ENCODE results near the gene ZKSCAN8.

Gene ZKSCAN8

DNA sequence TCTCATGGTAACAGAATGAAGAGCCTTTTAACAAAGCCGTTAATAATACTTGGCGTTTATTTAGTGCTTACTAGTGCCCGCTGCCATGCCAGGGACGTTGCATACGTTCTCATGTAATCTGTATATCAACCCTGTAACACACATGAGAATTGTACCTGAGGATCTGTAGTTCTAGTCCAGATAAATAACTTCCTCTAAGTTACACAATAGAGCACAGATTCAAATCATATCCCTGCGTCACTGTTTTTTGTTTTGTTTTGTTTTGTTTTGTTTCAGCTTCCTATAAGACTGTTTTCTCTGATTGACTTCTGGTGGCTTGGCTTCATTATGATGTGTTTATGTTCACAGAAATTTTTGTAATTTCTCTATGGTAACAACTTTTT, 16.7 kb upstream of the ZKSCAN8 start:
- no peak for DNase-seq (ENCODE audit: low spot score in 2 of 2)
- no peaks in the 10 kb centered on the region for H3K27me3 ChIP-seq (ENCODE audit: low read depth)
- H3K4me3 ChIP-seq, result peak overlapping the region; percentile 66
- H3K9me3 ChIP-seq, result no peaks in the 10 kb centered on the region
- in situ Hi-C loops (cut with MboI; ENCODE audit: low sequenced_read_pairs), result loop anchor here (25.0 kb wide), 1 partner anchor 137 kb away; the partner anchor contains the start of genes NKAPL, ZKSCAN4 and ZSCAN26
- peaks cover 11% of the 10 kb centered on the region for H3K4me1 ChIP-seq
- H3K36me3 ChIP-seq (replicated peaks), result peaks cover 34% of the 10 kb centered on the region

DNA sequence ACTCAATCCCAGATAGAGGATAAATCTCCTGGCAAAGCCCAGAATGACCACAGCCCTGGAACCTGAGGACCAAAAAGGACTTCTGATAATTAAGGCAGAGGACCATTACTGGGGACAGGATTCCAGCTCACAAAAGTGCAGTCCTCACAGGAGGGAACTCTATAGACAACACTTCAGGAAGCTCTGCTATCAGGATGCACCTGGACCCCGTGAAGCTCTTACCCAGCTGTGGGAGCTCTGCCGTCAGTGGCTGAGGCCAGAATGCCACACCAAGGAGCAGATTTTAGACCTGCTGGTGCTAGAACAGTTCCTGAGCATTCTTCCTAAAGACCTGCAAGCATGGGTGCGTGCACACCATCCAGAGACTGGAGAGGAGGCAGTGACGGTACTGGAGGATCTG, 16.3 kb upstream of the ZKSCAN8 start:
- DNase-seq (ENCODE audit: low spot score in 2 of 2), result no peak
- in situ Hi-C loops (cut with MboI; ENCODE audit: low sequenced_read_pairs), result loop anchor here (25.0 kb wide), 1 partner anchor 137 kb away; the partner anchor contains the start of genes NKAPL, ZKSCAN4 and ZSCAN26
- H3K36me3 ChIP-seq (replicated peaks), result peaks cover 35% of the 10 kb centered on the region
- H3K9me3 ChIP-seq, result no peaks in the 10 kb centered on the region
- H3K27me3 ChIP-seq (ENCODE audit: low read depth), result no peaks in the 10 kb centered on the region
- peak overlapping the region; percentile 66; the same call in 1 of the 2 replicates for H3K4me3 ChIP-seq
- H3K4me1 ChIP-seq, result peaks cover 11% of the 10 kb centered on the region

DNA sequence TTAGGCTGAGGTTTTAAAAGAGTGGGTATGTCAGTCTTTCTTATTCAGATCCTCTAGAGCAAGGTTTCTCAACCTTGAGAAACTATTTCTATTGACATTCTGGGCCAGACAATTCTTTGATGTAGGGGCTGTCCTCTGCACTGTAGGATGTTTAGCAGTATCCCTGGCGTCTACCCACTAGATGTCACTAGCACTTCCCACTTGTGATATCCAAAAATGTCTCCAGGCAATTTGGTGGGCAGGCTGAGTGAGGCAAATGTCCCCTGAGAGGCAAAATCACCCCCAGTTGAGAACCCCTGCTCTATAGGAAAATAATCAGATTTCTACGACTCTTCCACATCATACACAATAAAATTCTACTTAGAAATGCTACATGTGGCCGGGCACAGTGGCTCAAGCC, 7.7 kb upstream of the ZKSCAN8 start:
- Histone ChIP-seq H3K4me3 (no peak overlapping the region), H3K9me3 (no peaks in the 10 kb centered on the region), H3K4me1 (peaks cover 12% of the 10 kb centered on the region), H3K36me3 (replicated peaks) (peaks cover 13% of the 10 kb centered on the region), H3K27me3 (ENCODE audit: low read depth) (no peaks in the 10 kb centered on the region)
- in situ Hi-C loops (cut with MboI; ENCODE audit: low sequenced_read_pairs), result loop anchor here (10.0 to 25.0 kb wide), 2 partner anchors 128 to 221 kb away; partner anchors contain the start of genes NKAPL, ZKSCAN4 and ZSCAN26
- peak; percentile 47 to 53 for DNase-seq (ENCODE audit: low spot score in 2 of 2)

DNA sequence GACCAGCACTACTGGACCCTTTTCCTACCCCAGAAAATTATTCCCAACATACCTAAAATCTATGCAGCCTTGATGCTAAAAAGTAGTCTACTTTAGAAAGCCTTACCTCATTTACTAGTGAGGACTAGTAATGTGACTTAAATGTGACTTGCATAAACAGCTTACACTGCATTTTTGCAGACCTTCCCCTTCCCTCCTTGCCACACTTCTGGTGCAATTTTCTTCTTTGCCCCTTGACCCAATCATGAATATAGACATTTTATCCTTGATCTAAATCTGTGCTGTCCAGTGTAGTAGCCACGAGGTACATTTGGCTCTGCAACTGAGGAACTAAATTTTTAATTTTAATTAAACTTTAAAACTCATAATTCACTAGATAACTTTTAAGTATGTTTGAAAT, 7.0 kb upstream of the ZKSCAN8 start:
- Histone ChIP-seq H3K27me3 (ENCODE audit: low read depth) (no peaks in the 10 kb centered on the region), H3K4me1 (peaks cover 12% of the 10 kb centered on the region), H3K4me3 (no peak overlapping the region), H3K9me3 (no peaks in the 10 kb centered on the region), H3K36me3 (replicated peaks) (peaks cover 6% of the 10 kb centered on the region; the same call in 1 of the 2 replicates)
- no peak for DNase-seq (ENCODE audit: low spot score in 2 of 2)
- in situ Hi-C loops (cut with MboI; ENCODE audit: low sequenced_read_pairs), result loop anchor here (10.0 to 25.0 kb wide), 2 partner anchors 128 to 220 kb away; partner anchors contain the start of genes NKAPL, ZKSCAN4 and ZSCAN26

DNA sequence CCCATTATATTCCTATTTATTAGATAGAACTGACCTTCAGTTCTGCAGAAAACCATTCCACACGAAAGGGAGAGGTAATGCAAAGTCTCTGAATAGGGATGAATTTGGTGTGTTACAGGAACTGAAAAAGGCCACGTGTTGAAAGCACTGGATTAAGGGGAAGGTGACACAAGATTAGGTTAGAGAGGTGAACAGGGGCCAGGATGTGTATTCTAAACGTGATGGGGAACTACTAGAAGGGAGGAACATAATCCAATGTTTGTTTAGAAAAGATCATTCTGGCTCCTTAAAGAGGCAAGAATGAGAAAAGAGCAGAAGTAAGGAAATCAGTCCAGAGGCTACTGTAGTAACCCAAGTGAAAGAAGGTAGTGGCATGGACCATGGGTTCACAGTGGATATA, 6.3 kb upstream of the ZKSCAN8 start:
- in situ Hi-C loops (cut with MboI; ENCODE audit: low sequenced_read_pairs), result loop anchor here (10.0 to 25.0 kb wide), 2 partner anchors 127 to 219 kb away; partner anchors contain the start of genes NKAPL, ZKSCAN4 and ZSCAN26
- peaks cover 12% of the 10 kb centered on the region for H3K4me1 ChIP-seq
- H3K9me3 ChIP-seq, result no peaks in the 10 kb centered on the region
- no peaks in the 10 kb centered on the region for H3K27me3 ChIP-seq (ENCODE audit: low read depth)
- no peaks in the 10 kb centered on the region for H3K36me3 ChIP-seq (replicated peaks)
- peak overlapping the region; percentile 58 for H3K4me3 ChIP-seq
- DNase-seq (ENCODE audit: low spot score in 2 of 2), result peak in 1 of 2 experiments; percentile 26

DNA sequence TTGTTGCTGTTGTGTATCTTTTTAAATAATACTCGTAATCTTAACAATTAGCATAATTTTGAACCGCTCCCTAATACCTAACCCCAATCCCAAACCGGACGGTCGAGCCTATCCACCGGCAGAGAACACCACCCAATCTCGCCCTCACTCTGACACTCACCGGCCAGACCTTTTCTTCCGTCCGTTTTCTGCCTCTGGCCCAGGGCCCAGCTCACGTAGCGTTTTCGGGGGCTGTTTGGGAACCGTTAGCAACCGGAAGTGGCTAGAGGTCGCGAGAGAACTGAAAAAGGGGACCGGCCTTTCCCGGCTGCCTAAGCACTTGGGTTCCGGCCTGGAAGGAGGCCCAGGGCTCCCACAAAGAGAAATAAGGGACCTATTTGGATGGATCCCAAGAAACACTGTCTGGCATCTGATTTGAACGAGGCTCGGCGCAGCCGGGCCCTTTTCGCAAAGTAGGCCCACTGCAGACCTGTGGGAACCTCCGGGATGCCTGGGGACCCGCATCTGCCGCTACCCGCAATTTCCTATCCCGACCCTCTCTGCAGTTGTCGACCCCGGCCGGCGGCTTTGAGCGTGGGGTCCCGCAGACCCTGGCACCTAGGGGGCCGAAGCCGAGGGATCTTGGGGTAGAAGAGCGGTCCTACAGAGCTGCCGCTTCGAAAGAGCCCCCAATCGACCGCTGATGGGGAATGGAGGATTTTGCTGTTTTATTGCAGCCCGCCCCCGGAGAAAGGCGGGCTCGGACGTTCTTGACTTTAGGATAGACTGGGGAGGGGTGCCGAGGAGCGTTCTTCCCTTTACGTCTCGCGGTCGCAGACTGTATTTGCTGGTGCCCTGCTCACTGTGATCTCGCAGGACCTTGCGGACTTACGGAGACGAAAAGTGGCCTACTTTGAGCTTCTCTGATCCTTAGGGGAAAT, 4.8 kb upstream of the ZKSCAN8 start:
- Histone ChIP-seq H3K27me3 (ENCODE audit: low read depth) (no peaks in the 10 kb centered on the region), H3K36me3 (replicated peaks) (no peaks in the 10 kb centered on the region), H3K4me1 (peaks cover 15% of the 10 kb centered on the region), H3K4me3 (peak overlapping the region; percentile 58), H3K9me3 (no peaks in the 10 kb centered on the region)
- peak; percentile 90 to 93 for DNase-seq (ENCODE audit: low spot score in 2 of 2)
- in situ Hi-C loops (cut with MboI; ENCODE audit: low sequenced_read_pairs), result loop anchor here (10.0 to 25.0 kb wide), 2 partner anchors 125 to 218 kb away; partner anchors contain the start of genes NKAPL, ZKSCAN4 and ZSCAN26

DNA sequence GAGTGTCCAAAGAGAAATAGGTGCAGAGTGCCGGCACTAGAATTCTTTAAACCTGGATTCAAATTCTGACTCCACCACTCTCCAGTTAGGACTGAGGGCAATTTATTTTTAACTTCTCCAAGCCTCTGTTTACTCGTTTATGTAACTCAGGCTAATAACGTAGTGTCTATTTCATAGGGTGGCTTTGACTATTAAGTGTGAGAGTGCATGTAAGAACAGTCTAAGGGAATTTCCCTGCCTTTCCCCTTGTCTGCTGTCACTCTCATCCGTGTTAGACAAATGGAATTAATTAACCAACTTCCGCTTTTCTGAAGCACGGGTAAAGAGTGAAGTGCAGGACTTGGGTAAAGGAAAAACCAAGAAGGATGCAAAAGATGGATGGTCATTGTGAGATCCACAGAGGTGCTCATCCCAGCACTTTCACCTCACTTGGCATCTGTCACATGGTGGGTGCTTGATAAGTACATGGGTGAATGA, 4.1 kb upstream of the ZKSCAN8 start:
- H3K36me3 ChIP-seq (replicated peaks), result no peaks in the 10 kb centered on the region
- H3K9me3 ChIP-seq, result no peaks in the 10 kb centered on the region
- peaks cover 15% of the 10 kb centered on the region for H3K4me1 ChIP-seq
- no peaks in the 10 kb centered on the region for H3K27me3 ChIP-seq (ENCODE audit: low read depth)
- no peak for DNase-seq (ENCODE audit: low spot score in 2 of 2)
- peak overlapping the region; percentile 58 for H3K4me3 ChIP-seq
- in situ Hi-C loops (cut with MboI; ENCODE audit: low sequenced_read_pairs), result loop anchor here (10.0 to 25.0 kb wide), 2 partner anchors 125 to 217 kb away; partner anchors contain the start of genes NKAPL, ZKSCAN4 and ZSCAN26

DNA sequence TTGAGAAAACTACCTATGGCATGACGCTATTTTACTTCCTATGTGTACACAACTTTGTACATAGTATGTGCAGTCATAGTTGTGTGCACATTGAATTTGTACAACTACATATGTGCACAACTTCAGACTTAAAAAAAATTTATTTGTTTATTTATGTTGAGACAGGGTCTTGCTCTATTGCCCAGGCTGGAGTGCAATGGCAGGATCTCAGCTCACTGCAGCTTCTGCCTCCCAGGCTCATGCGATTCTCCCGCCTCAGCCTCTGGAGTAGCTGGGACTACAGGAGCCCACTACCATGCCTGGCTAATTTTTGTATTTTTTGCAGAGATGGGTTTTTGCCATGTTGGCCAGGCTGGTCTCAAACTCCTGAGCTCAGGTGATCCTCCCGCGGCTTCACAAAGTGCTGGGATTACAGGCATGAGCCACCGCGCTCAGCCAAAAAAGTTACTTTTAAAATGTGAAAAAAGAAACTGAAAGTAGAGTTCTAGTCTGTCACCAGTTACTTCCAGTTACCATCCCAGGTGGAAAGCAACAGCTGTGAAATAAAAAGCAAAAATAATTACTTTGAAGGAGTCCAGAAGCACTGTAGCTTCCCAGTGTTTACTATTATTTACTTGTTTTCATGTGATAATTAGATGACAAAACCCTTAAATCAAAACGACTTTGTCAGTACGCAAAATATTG, 1.7 kb upstream of the ZKSCAN8 start:
- no peak for DNase-seq (ENCODE audit: low spot score in 2 of 2)
- in situ Hi-C loops (cut with MboI; ENCODE audit: low sequenced_read_pairs), result loop anchor here (10.0 to 25.0 kb wide), 2 partner anchors 122 to 215 kb away; partner anchors contain the start of genes NKAPL, ZKSCAN4 and ZSCAN26

DNA sequence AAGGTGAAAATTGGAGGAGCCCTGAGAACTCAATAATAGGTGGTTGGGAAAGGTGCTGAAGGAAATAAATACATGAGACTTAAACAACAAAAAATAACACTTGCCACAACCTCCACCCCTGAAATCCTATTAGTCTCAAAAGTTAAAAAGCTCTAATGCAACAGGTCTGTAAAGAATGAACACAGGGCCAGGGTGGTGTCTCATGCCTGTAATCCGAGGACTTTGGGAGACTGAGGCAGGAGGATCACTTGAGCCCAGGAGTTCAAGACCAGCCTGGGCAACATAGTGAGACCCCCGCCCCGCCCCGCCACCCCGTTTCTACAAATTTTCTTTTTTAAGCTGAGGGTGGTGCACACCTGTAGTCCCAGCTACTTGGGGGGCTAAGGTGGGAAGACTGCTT, 1.1 kb upstream of the ZKSCAN8 start:
- peaks cover 12% of the 10 kb centered on the region for H3K4me1 ChIP-seq
- no peaks in the 10 kb centered on the region for H3K27me3 ChIP-seq (ENCODE audit: low read depth)
- H3K4me3 ChIP-seq, result no peak overlapping the region
- H3K9me3 ChIP-seq, result no peaks in the 10 kb centered on the region
- H3K36me3 ChIP-seq (replicated peaks), result peaks cover 8% of the 10 kb centered on the region
- in situ Hi-C loops (cut with MboI; ENCODE audit: low sequenced_read_pairs), result loop anchor here (25.0 kb wide), 1 partner anchor 122 kb away; the partner anchor contains the start of genes NKAPL, ZKSCAN4 and ZSCAN26
- DNase-seq (ENCODE audit: low spot score in 2 of 2), result no peak

More for the DNA sequence above, 1.7 kb upstream of the ZKSCAN8 start:
- Histone ChIP-seq H3K36me3 (replicated peaks) (peaks cover 8% of the 10 kb centered on the region), H3K4me3 (no peak overlapping the region), H3K4me1 (peaks cover 12% of the 10 kb centered on the region), H3K9me3 (no peaks in the 10 kb centered on the region), H3K27me3 (ENCODE audit: low read depth) (no peaks in the 10 kb centered on the region)

DNA sequence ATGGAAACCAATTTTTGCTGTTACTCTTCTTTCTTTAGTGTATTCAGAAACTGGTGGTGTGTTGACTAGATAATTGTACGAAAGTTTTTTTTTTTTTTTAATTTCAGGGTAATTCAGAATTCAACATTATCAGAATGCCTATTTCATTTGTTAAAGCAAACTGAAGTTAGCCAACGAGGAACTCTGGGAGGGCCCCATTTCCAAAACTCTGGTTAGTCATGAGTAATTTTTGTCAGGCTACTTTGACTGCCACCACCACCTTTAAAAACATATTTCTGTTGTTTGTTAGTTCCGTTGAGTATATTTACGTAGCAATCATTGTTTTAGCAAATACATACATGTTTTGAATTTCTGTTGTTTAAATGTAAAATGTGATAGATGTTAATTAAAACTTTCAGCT, 763 bp downstream of the ZKSCAN8 start:
- no peak for DNase-seq (ENCODE audit: low spot score in 2 of 2)
- no peaks in the 10 kb centered on the region for H3K9me3 ChIP-seq
- in situ Hi-C loops (cut with MboI; ENCODE audit: low sequenced_read_pairs), result loop anchor here (25.0 kb wide), 1 partner anchor 120 kb away; the partner anchor contains the start of genes NKAPL, ZKSCAN4 and ZSCAN26
- peak overlapping the region; percentile 83 for H3K4me3 ChIP-seq
- no peaks in the 10 kb centered on the region for H3K27me3 ChIP-seq (ENCODE audit: low read depth)
- H3K36me3 ChIP-seq (replicated peaks), result peaks cover 19% of the 10 kb centered on the region
- peaks cover 11% of the 10 kb centered on the region for H3K4me1 ChIP-seq

DNA sequence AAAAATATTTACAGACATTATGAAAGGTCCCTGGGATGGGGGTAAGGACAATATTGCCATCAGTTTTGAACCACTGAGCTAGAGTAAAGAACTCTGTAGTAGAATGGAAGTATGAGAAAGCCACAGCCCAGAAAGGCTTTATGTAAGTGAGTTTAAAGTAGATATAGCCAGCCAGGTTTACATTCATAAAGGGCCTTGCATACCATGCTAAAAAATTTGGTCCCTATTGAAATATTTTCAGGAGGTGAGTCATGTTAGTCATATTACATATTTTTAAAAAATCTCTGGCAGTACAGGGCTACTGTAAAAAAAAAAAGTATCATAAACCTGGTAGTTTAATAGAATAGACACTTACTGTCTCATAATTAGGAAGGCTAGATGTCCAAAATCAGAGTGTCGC, 3.5 kb downstream of the ZKSCAN8 start:
- in situ Hi-C loops (cut with MboI; ENCODE audit: low sequenced_read_pairs), result loop anchor here (25.0 kb wide), 1 partner anchor 117 kb away; the partner anchor contains the start of genes NKAPL, ZKSCAN4 and ZSCAN26
- Histone ChIP-seq H3K4me3 (no peak overlapping the region), H3K4me1 (peaks cover 5% of the 10 kb centered on the region), H3K9me3 (no peaks in the 10 kb centered on the region), H3K36me3 (replicated peaks) (peaks cover 46% of the 10 kb centered on the region), H3K27me3 (ENCODE audit: low read depth) (no peaks in the 10 kb centered on the region)
- no peak for DNase-seq (ENCODE audit: low spot score in 2 of 2)

DNA sequence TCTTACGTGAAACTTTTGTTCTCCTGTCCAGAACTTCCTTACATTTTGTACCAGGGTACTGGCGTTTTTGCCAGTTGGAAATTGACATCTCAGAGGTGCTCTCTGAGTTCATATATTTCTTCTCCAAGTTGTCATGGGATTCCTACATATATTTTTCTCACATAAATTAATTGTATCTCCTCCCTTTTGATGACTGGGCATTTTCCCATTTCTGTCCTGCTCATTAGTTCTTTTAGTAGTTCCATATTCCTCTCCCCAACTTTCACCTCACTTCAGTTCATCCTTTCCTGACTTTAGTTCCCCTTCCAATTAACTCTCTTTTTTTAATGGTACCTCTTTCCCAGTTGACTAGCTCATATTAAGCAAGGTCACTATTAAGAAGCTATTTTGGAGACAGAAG, 10.8 kb downstream of the ZKSCAN8 start:
- Histone ChIP-seq H3K4me3 (no peak overlapping the region), H3K4me1 (no peaks in the 10 kb centered on the region), H3K27me3 (ENCODE audit: low read depth) (no peaks in the 10 kb centered on the region), H3K9me3 (no peaks in the 10 kb centered on the region), H3K36me3 (replicated peaks) (peaks cover 88% of the 10 kb centered on the region)
- DNase-seq (ENCODE audit: low spot score in 2 of 2), result no peak
- in situ Hi-C loops (cut with MboI; ENCODE audit: low sequenced_read_pairs), result no loop called here

DNA sequence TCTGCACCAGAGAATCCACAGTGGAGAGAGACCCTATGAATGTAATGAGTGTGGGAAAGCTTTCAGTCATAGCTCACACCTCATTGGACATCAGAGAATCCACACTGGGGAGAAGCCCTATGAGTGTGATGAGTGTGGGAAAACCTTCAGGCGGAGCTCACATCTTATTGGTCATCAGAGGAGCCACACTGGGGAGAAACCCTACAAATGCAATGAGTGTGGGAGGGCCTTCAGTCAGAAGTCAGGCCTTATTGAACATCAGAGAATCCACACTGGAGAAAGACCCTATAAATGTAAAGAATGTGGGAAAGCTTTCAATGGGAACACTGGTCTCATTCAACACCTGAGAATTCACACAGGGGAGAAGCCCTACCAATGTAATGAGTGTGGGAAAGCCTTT, 11.9 kb downstream of the ZKSCAN8 start:
- in situ Hi-C loops (cut with MboI; ENCODE audit: low sequenced_read_pairs), result no loop called here
- H3K4me1 ChIP-seq, result no peaks in the 10 kb centered on the region
- H3K27me3 ChIP-seq (ENCODE audit: low read depth), result no peaks in the 10 kb centered on the region
- H3K9me3 ChIP-seq, result no peaks in the 10 kb centered on the region
- no peak for DNase-seq (ENCODE audit: low spot score in 2 of 2)
- H3K4me3 ChIP-seq, result no peak overlapping the region
- peaks cover 83% of the 10 kb centered on the region for H3K36me3 ChIP-seq (replicated peaks)
